Measurements from ENCODE around the gene NSD2. TPM values are rescaled to one million over a fixed set of nuclear protein-coding genes. Genes with fewer than 3 reads are reported as not detected.
"Not testable (repeated sequence)": the region's sequence is repeated elsewhere in the genome, so short reads cannot be mapped to it uniquely, and the experiment has no call there.

Gene NSD2
- total and polyA plus RNA-seq, 9 donors = 9.1 to 41.9 (median 20.3) TPM

GRCh38 chr4:2009651-2010233, 138.5 kb downstream of the NSD2 start:
- intact Hi-C loops (cut with DNase I) = no loop called here
- Histone ChIP-seq H3K4me1 (ENCODE audit: insufficient read depth) (peaks cover 12% of the 10 kb centered on the region), H3K4me3 (peak overlapping the region; percentile 97), H3K27me3 (no peaks in the 10 kb centered on the region), H3K9me3 (no peaks in the 10 kb centered on the region), H3K27ac (peak overlapping the region; percentile 97 to 98), H3K36me3 (no peaks in the 10 kb centered on the region)
- 6 to 8% (median 8%) methylated on average over 23 of the region's 23 CpGs for WGBS, 3 donors
- TF ChIP-seq EP300 (IDR thresholded peaks at IDR 0.05) (no peak), CTCF (IDR thresholded peaks at IDR 0.05) (peak in 1 of 3 donors; percentile 2)
- DNase-seq = peak in 4 of 5 donors; percentile 46 to 72 (median 53)

DNA sequence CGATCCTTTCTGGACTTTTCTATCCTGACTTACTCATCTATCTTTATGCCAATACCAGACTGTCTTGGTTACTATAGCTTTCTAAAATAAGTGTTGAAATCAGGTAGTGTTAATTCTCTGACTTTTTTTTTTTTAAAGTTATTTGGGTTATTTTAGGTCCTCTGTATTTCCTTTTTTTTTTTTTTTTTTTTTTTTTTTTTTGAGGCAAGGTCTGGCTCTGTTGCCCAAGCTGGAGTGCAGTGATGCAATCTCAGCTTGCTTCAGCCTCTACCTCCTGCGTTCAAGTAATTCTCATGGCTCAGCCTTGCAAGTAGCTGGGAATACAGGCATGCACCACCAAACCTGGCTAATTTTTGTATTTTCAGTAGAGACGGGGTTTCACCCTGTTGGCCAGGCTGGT, 140.4 kb downstream of the NSD2 start:
- intact Hi-C loops (cut with DNase I) = no loop called here
- peaks cover 8% of the 10 kb centered on the region for H3K4me1 ChIP-seq (ENCODE audit: insufficient read depth)
- H3K9me3 ChIP-seq = no peaks in the 10 kb centered on the region
- no peaks in the 10 kb centered on the region for H3K36me3 ChIP-seq
- WGBS, 3 donors = 69 to 84% (median 82%) methylated on average over 3 of the region's 3 CpGs
- H3K27me3 ChIP-seq = no peaks in the 10 kb centered on the region
- DNase-seq = no peak
- no peak overlapping the region for H3K4me3 ChIP-seq
- no peak overlapping the region for H3K27ac ChIP-seq
- TF ChIP-seq CTCF (IDR thresholded peaks at IDR 0.05) (no peak), POLR2A (IDR thresholded peaks at IDR 0.05) (no peak), EP300 (IDR thresholded peaks at IDR 0.05) (no peak)

- H3K9me3 ChIP-seq = no peaks in the 10 kb centered on the region
- DNase-seq = no peak
- intact Hi-C loops (cut with DNase I) = no loop called here
- no peaks in the 10 kb centered on the region for H3K4me1 ChIP-seq (ENCODE audit: insufficient read depth)
- no peak overlapping the region for H3K27ac ChIP-seq
- TF ChIP-seq EP300 (IDR thresholded peaks at IDR 0.05) (no peak), CTCF (IDR thresholded peaks at IDR 0.05) (no peak), POLR2A (IDR thresholded peaks at IDR 0.05) (no peak)
- no peak overlapping the region for H3K4me3 ChIP-seq
- no peaks in the 10 kb centered on the region for H3K36me3 ChIP-seq
- no peaks in the 10 kb centered on the region for H3K27me3 ChIP-seq
- WGBS, 3 donors = 69 to 78% (median 74%) methylated on average over 4 of the region's 4 CpGs
Observed at GRCh38 chr4:2015008-2015407, 143.8 kb downstream of the NSD2 start.

GRCh38 chr4:2021358-2022018, 150.3 kb downstream of the NSD2 start:
- peak overlapping the region in 1 of 2 donors; percentile 19 for H3K27ac ChIP-seq
- H3K4me1 ChIP-seq (ENCODE audit: insufficient read depth); H3K36me3 ChIP-seq; H3K9me3 ChIP-seq; intact Hi-C loops (cut with DNase I); H3K4me3 ChIP-seq; H3K27me3 ChIP-seq: not testable (repeated sequence)
- peak in 3 of 5 donors; percentile 46 to 57 (median 49) for DNase-seq
- WGBS, 3 donors = 2 to 7% (median 5%) methylated on average over 15 of the region's 15 CpGs

DNA sequence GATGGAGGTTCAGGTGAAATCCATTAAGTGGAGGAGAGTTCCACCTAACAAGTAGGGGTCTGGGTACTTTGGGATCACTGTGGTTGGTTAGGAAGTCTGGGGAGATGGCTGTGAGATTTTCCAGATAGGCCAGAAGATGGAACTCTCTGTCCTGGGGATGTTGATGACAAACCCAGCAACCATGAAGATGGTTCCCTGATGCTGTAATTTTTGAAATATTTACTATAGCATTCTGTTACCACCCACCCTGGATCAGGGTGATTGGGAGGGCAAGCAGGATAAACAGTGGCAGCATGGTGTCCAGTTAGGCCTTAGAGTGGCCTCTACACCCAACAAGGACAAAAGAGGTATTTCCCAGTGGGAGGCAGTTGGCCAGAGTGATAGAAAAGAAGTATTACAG, 153.5 kb downstream of the NSD2 start:
- no peaks in the 10 kb centered on the region for H3K27me3 ChIP-seq
- no peaks in the 10 kb centered on the region for H3K4me1 ChIP-seq (ENCODE audit: insufficient read depth)
- TF ChIP-seq POLR2A (IDR thresholded peaks at IDR 0.05) (no peak), EP300 (IDR thresholded peaks at IDR 0.05) (no peak), CTCF (IDR thresholded peaks at IDR 0.05) (no peak)
- no peak for DNase-seq
- H3K9me3 ChIP-seq = no peaks in the 10 kb centered on the region
- H3K27ac ChIP-seq = no peak overlapping the region
- intact Hi-C loops (cut with DNase I) = no loop called here
- no peak overlapping the region for H3K4me3 ChIP-seq
- no peaks in the 10 kb centered on the region for H3K36me3 ChIP-seq

Measured in ovary (tissue), 9 donors.